Liver (tissue), 3 donors: ENCODE measurements around the gene CADM2.

Experiments
- EGR1 ChIP-seq, 2 donors: IDR thresholded peaks; 2 replicates each; pipeline ENCODE4 v1.6.1; 2016 to 2018; ENCODE audit warnings: antibody characterized with exemption in 2 of 2, low read depth in 2 of 2
- TF ChIP-seq, protein P1 (sequence below): IDR thresholded peaks from 2 replicates; pipeline ENCODE4 v1.6.1; 2016; ENCODE audit warnings: antibody characterized with exemption
- TF ChIP-seq, protein P2 (sequence below): fragments of 150-350 bp; IDR thresholded peaks from 2 replicates; pipeline ENCODE4 v1.5.1; 2017; ENCODE audit warnings: improper control_type of control experiment, low read depth, low read length; ENCODE audit not compliant: missing input control
- donor health status: healthy.
- donor health status: healthy.

DNA sequence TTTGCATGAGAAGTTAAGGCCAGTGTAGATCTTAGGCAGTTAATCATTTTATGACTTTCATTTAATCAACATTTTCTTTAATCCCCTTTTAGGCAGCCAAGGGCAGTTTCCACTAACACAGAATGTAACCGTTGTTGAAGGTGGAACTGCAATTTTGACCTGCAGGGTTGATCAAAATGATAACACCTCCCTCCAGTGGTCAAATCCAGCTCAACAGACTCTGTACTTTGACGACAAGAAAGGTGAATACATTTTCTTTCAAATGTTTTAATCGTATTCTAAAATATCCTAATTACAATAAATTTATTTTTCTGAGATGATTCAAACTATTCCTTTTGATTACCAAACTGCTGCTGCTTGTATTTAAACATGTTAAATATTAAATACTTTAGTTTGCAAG is 843.2 kb downstream of the CADM2 start:
- TF ChIP-seq, protein P1, sequence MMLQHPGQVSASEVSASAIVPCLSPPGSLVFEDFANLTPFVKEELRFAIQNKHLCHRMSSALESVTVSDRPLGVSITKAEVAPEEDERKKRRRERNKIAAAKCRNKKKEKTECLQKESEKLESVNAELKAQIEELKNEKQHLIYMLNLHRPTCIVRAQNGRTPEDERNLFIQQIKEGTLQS: no peak
- TF ChIP-seq EGR1 (IDR thresholded peaks at IDR 0.05; ENCODE audit: low read depth in 2 of 2): no peak
- TF ChIP-seq, protein P2, sequence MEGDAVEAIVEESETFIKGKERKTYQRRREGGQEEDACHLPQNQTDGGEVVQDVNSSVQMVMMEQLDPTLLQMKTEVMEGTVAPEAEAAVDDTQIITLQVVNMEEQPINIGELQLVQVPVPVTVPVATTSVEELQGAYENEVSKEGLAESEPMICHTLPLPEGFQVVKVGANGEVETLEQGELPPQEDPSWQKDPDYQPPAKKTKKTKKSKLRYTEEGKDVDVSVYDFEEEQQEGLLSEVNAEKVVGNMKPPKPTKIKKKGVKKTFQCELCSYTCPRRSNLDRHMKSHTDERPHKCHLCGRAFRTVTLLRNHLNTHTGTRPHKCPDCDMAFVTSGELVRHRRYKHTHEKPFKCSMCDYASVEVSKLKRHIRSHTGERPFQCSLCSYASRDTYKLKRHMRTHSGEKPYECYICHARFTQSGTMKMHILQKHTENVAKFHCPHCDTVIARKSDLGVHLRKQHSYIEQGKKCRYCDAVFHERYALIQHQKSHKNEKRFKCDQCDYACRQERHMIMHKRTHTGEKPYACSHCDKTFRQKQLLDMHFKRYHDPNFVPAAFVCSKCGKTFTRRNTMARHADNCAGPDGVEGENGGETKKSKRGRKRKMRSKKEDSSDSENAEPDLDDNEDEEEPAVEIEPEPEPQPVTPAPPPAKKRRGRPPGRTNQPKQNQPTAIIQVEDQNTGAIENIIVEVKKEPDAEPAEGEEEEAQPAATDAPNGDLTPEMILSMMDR: no peak
